Cerebellar nuclear complex (tissue), 1 donor: Measurements from ENCODE around the gene ERCC4.

Experiments
- DNase-seq, 2 experiments: peaks; one replicate each; lab custom pipeline; 2025; lab: John Stamatoyannopoulos, UW

ERCC4 gene

GRCh38 chr16:13994239-13995106, 74.5 kb downstream of the ERCC4 start:
- DNase-seq: no peak

GRCh38 chr16:13995194-13995593, 75.2 kb downstream of the ERCC4 start:
- no peak for DNase-seq

GRCh38 chr16:13996778-13997288, 76.9 kb downstream of the ERCC4 start:
- DNase-seq: no peak

GRCh38 chr16:13997526-13997925, 77.6 kb downstream of the ERCC4 start:
- DNase-seq: no peak

- DNase-seq: no peak
Measured at GRCh38 chr16:13997933-13998332, 78.0 kb downstream of the ERCC4 start.

- no peak for DNase-seq
Measured at GRCh38 chr16:13999071-13999894, 79.3 kb downstream of the ERCC4 start.

- DNase-seq: no peak
Measured at GRCh38 chr16:13999895-14000425, 80.0 kb downstream of the ERCC4 start.

GRCh38 chr16:14001521-14001920, 81.6 kb downstream of the ERCC4 start:
- no peak for DNase-seq
